Activated T-cell treated with anti-CD3 and anti-CD28 coated beads, Interleukin-2, amount 50 U/mL, for 4 hours (primary cell): ENCODE measurements around the gene CLTB. TPM values are rescaled to one million over a fixed set of nuclear protein-coding genes. Genes with fewer than 3 reads are reported as not detected.

Source experiments
- ATAC-seq, 2 donors: fragments of 200-7000 bp; cut with Tn5 transposase; one replicate each; pipeline ENCODE4 v1.10.0; 2021
- DNase-seq: peaks from one replicate; pipeline ENCODE4 v3.0.0-alpha.2; 2020
- H3K27me3 Mint-ChIP-seq: one replicate; pipeline ENCODE4 v1.8.0; 2021; ENCODE audit warnings: low read depth, mixed read lengths
- H3K36me3 Mint-ChIP-seq: one replicate; pipeline ENCODE4 v1.8.0; 2022; ENCODE audit warnings: mixed read lengths; ENCODE audit not compliant: insufficient read depth
- H3K4me1 Mint-ChIP-seq: one replicate; pipeline ENCODE4 v1.8.0; 2021; ENCODE audit warnings: low read depth, mixed read lengths
- H3K4me3 Mint-ChIP-seq: one replicate; pipeline ENCODE4 v1.8.0; 2021; ENCODE audit warnings: mild to moderate bottlenecking, moderate library complexity, mixed read lengths
- H3K9me3 Mint-ChIP-seq: one replicate; pipeline ENCODE4 v1.8.0; 2021; ENCODE audit warnings: mixed read lengths
- total RNA-seq, 3 donors: library from RNA; stranded (reverse); gene quantifications; one replicate each; pipeline ENCODE4 v1.2.1, GENCODE V29; 2021

CLTB gene
- total RNA-seq, 3 donors from 2014 or later, result 121 to 133 (median 123) TPM

DNA sequence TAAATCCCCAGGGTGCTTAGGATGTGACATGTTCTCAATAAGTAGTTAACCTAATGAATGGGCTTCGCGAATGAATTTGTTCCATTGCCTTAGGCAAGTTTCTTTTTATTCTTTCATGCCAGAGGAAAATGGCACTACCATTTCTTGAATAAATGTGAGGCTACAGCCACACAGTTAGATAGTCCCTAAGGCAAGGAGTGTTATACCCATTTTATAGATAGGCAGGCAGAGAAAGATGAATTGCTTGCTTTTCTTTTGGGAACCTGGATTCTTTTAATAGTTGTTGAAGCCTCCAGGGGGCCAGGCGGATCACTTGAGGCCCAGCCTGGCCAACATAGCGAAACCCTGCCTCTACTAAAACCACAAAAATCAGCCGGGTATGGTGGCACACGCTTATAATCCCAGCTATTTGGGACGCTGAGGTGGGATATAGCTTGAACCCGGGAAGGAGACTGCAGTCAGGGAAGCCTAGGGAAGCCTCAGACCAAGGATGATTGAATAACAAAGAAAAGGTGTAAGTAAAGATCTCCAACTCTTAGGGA lies 28.9 kb downstream of the CLTB start:
- Mint-ChIP-seq H3K4me3 (peak overlapping the region; percentile 100), H3K4me1 (peaks cover 31% of the 10 kb centered on the region), H3K27me3 (no peaks in the 10 kb centered on the region), H3K36me3 (peaks cover 40% of the 10 kb centered on the region), H3K9me3 (no peaks in the 10 kb centered on the region)
- ATAC-seq (no peak), DNase-seq (no peak)

DNA sequence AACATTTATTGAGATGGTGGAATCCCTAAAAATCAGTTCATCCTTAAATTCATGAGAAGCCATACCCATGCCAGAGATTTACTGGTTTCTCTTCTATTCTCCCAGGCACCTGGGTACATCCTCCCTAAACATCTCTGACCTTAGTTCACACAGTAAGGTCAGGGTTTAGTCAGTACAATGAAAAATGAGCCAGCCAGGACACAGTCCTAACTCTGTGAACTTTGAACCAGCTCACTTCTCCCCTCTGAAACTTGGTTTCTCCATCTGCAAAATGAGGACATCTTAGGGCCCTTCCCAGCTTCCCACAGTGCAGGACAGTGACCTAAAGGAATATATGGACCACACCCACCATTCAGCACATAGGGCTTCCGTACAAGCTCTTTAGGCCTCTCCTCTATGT lies 29.8 kb downstream of the CLTB start:
- ATAC-seq, result no peak
- Mint-ChIP-seq H3K36me3 (peaks cover 43% of the 10 kb centered on the region), H3K27me3 (no peaks in the 10 kb centered on the region), H3K4me1 (peaks cover 31% of the 10 kb centered on the region), H3K9me3 (no peaks in the 10 kb centered on the region), H3K4me3 (peak overlapping the region; percentile 100)
- no peak for DNase-seq

DNA sequence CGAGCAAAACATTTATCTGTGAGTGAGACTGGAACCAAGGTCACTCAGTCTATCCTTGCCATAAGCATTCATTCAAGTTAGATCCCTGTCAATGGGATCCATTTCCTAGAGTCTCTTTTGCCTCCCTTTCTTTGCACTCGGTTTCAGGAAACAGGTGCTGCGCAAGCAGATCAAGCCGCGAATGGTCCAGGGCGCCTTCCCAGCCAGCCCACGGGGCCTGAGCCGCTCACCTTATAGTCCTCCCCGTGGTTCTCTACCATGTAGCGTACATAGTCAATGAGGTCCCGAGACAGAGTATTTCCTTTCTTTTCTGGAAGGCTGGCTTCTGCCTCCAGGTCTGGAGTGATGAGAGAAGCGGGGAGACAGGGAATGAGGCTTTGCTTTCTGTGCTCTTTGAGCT lies 31.3 kb downstream of the CLTB start:
- Mint-ChIP-seq H3K4me3 (peak overlapping the region; percentile 42), H3K27me3 (no peaks in the 10 kb centered on the region), H3K36me3 (peaks cover 47% of the 10 kb centered on the region), H3K4me1 (peaks cover 31% of the 10 kb centered on the region), H3K9me3 (no peaks in the 10 kb centered on the region)
- no peak for DNase-seq
- no peak for ATAC-seq

DNA sequence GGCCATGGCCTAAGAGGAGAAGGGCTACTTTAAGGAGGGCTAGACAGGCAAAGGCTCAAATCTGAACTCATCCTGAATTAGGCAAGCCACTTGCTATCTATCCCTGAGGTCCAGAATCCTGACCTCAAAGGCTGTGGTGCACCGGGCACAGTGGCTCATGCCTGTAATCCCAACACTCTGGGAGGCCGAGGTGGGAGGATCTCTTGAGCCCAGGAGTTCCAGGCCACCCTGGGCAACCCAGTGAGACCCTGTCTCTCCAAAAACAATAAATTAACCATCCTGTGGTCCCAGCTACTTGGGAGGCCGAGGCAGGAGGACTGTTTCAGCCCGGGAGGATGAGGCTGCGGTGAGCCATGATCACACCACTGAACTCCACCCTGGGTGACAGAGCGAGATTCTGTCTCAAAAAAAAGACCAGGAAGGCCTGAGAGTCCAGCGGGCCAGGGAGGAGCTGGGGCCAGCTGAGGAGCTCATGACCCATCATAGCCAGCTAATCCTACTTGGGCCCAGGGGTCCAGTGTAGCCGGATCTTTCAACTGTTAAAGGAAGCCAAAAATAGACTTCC lies 31.9 kb downstream of the CLTB start:
- Mint-ChIP-seq H3K36me3 (peaks cover 52% of the 10 kb centered on the region), H3K4me3 (no peak overlapping the region), H3K4me1 (peaks cover 30% of the 10 kb centered on the region), H3K9me3 (no peaks in the 10 kb centered on the region), H3K27me3 (no peaks in the 10 kb centered on the region)
- ATAC-seq, result no peak
- no peak for DNase-seq

DNA sequence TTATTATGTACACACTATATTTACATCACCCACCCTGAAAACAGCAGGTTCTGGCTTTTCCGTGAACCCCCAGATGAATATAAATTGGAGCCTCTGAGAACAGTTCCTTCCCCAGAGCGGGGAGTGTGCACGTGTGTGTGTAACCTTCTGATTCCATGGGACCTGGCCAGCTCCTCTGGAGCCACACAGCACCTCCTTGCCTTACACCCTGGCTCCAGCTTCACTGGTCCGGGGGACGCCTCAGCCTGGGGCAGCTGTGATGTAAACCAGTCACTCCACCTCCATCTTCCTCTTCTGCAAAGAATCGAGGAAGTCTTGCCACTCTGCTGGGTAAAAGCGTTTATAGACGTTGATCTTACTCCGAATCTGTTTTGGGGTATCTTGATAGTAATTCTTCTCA lies 32.4 kb downstream of the CLTB start:
- H3K4me3 Mint-ChIP-seq, result no peak overlapping the region
- H3K27me3 Mint-ChIP-seq, result no peaks in the 10 kb centered on the region
- H3K9me3 Mint-ChIP-seq, result no peaks in the 10 kb centered on the region
- ATAC-seq, result no peak
- DNase-seq, result no peak
- peaks cover 30% of the 10 kb centered on the region for H3K4me1 Mint-ChIP-seq
- peaks cover 53% of the 10 kb centered on the region for H3K36me3 Mint-ChIP-seq

DNA sequence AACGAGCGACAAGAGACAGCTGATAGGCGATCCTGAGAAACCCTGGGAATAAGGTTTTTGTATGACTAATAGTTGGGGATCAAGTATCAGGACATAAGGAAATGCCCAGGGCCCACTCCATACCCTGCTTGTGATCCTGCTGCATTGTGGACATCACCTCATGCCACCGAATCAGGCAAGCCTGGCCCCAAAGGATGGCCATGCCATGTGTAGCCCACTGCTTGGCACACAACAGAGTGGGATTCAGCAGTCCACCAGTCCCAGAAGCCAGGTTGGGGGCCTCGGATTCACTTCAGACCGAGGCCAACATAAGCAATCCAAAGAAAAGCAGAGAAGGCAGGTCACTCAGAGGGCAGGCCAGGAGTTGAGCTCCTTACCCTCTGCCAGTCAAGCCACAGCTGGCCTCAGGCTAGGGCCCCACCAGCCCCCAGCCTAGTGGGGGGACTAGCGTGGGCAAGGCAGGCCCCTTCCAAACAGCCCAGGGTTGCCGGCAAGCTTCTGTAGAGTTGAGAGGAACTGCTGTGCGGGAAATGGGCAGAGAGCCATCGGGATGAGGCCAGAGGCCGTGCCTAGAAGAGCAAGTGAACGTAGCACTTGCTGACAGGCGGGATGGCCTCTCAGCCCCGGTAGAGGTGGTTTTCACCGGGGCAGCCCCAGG lies 33.0 kb downstream of the CLTB start:
- no peak for ATAC-seq
- Mint-ChIP-seq H3K27me3 (no peaks in the 10 kb centered on the region), H3K4me1 (peaks cover 30% of the 10 kb centered on the region), H3K4me3 (no peak overlapping the region), H3K9me3 (no peaks in the 10 kb centered on the region), H3K36me3 (peaks cover 53% of the 10 kb centered on the region)
- no peak for DNase-seq

DNA sequence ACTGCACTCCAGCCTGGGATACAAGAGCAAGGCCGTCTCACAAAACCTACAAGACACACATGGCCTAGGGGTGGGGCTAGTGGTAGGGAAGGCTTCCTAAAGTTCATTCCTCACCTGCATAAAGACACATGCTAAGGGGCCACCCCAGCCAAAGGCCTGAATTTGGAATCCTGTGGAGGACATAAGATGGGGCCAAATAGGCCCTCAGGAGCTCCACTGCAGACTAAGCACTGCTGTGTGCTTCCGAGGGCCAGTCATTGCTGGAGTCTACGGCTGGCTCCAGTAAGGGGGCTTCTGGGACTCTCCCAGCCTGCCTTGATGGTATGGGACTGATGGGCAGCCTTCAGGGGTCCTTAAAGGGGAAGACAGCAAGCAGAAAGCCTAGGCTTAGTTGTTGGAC lies 33.6 kb downstream of the CLTB start:
- Mint-ChIP-seq H3K4me1 (peaks cover 27% of the 10 kb centered on the region), H3K36me3 (peaks cover 53% of the 10 kb centered on the region), H3K27me3 (no peaks in the 10 kb centered on the region), H3K4me3 (no peak overlapping the region), H3K9me3 (no peaks in the 10 kb centered on the region)
- DNase-seq (no peak), ATAC-seq (no peak)

DNA sequence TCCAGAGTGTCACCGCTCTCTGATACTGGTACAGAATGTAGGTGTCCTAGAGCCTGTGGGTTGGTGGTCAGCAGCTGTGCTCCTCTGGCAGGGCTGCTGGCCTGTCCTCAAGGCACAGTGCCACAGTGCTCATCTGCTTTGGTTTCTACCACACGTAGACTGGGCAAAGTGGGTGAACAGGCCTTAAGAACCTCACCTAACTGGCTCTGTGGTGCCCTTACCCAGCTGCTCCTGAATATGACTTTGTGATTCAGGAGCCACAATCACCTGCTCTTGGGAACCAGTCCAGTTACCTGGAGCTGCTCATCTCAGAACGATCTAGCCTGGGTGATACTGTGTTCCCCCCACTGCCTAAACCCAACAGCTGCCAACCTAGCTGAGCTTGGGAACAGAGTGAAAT lies 34.4 kb downstream of the CLTB start:
- DNase-seq, result no peak
- H3K4me3 Mint-ChIP-seq, result no peak overlapping the region
- peaks cover 21% of the 10 kb centered on the region for H3K4me1 Mint-ChIP-seq
- no peaks in the 10 kb centered on the region for H3K27me3 Mint-ChIP-seq
- no peaks in the 10 kb centered on the region for H3K9me3 Mint-ChIP-seq
- H3K36me3 Mint-ChIP-seq, result peaks cover 48% of the 10 kb centered on the region
- no peak for ATAC-seq

DNA sequence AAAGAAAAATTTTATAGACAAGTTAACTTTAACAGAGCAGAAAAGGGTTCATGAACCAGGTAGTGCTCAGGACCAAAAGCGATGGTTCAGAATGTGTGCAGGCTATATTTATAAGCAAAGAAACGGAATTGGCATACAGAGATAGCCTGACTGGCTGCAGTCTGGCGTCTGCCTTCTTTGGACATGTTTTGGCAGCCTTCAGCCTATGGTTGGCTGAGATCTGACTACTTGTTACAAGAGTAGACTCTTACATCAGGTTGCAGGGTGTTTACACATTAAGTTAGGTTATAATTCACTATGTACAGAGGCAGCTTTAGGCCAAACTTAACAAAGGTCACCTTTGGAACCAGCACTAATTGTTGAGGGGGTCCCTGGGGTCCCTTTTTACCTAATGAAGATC lies 34.9 kb downstream of the CLTB start:
- Mint-ChIP-seq H3K9me3 (no peaks in the 10 kb centered on the region), H3K4me3 (no peak overlapping the region), H3K36me3 (peaks cover 43% of the 10 kb centered on the region), H3K27me3 (no peaks in the 10 kb centered on the region), H3K4me1 (peaks cover 16% of the 10 kb centered on the region)
- DNase-seq, result no peak
- no peak for ATAC-seq

DNA sequence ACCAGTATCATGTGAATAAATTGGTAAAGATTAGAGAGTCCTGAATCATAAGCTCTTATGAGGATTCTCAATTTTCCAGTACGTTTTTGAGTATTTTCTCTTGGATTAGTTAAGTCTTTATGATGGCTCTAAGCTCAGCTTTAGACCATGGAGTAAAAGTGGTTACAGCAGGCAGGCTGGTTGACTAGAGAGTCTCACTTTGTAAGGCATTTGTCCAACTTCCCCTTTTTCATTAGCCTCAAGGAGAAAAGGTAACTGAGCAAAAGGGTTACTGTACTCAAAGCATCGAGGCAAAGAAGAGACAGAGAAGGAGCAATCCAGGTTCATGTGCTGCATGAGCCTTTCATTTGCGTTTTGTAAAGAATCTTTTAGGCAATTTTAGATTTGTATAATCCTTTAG lies 36.5 kb downstream of the CLTB start:
- Mint-ChIP-seq H3K27me3 (no peaks in the 10 kb centered on the region), H3K9me3 (no peaks in the 10 kb centered on the region), H3K36me3 (peaks cover 36% of the 10 kb centered on the region), H3K4me3 (no peak overlapping the region), H3K4me1 (peaks cover 2% of the 10 kb centered on the region)
- DNase-seq (no peak), ATAC-seq (no peak)

DNA sequence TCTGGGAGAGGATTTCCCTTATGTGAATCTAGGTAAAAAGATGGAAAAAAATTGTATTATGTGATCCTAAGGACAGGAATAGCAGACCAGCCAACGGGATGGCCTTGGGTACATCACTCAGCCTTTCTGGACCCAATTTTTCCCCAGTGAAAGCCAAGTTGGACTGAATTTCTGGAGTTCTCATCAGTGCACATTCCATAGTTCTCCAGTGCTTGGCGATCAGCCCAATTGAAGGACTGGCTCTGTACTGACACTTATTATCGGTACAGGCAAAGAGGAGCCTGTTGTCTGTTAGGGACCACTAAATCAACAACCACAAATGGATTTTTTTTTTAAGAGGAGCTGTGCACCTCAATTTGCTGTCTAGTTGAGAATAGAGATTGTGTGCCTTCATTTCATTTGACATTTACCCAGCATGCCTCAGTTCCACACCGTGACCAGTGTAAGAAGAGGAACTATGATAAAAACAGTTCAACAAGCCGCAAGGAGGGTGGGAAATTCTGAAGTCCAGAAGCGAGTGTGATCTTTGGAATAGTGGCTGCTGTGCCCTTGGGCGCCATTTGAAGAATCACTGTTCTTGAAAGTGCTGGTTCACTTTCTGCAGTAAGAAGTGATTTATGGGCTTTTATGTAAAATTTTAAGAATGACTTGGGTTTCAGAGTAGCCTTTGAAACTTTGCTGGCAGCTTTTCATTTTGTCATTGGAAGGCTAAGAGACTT lies 43.1 kb downstream of the CLTB start:
- no peak overlapping the region for H3K4me3 Mint-ChIP-seq
- DNase-seq (no peak), ATAC-seq (no peak)
- peaks cover 14% of the 10 kb centered on the region for H3K36me3 Mint-ChIP-seq
- H3K27me3 Mint-ChIP-seq, result no peaks in the 10 kb centered on the region
- no peaks in the 10 kb centered on the region for H3K4me1 Mint-ChIP-seq
- H3K9me3 Mint-ChIP-seq, result no peaks in the 10 kb centered on the region

DNA sequence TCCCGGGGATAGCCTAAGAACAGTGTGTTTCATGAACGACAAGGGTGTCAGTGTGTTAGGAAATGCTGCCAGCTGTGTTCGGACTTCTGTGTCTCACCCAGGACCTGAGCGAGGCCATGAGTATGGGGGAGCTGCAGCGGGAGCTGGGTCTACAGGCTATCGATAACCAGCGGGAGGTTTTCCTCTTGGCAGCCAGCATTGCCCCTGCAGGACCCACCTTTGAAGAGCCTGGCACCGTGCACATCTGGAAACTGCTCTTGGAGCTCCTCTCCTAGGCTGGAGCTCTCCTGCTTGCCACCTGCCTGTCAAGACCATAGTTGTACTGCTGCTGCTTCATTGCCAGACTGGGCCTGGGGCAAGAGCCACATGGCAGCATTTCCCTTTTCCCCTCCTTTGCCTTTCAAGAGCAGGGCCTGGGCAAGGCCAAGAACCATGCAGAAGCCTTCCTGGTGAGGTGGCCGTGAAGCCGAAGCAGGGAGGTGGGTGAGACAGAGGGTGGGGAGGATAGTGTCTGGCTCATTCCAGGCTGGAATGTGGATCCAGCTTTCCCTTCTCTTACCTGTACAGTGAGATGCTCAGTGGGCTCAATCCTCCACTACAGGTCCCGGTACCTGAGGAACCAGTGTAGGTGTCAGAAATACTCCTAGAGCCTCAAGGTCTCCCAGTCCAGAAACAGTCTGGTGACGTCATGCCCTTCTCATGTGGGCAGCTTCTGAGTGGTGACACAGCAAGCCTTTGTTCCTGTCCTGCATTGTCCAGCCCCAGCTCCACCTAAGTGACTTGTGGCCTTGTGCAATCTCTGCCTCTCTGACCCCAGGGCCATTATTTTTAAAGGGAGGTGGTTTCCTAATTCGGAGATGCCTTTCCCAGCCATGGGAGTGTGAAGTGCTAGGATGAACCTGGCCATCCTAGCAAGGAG lies 44.5 kb downstream of the CLTB start:
- Mint-ChIP-seq H3K4me3 (no peak overlapping the region), H3K9me3 (no peaks in the 10 kb centered on the region)

DNA sequence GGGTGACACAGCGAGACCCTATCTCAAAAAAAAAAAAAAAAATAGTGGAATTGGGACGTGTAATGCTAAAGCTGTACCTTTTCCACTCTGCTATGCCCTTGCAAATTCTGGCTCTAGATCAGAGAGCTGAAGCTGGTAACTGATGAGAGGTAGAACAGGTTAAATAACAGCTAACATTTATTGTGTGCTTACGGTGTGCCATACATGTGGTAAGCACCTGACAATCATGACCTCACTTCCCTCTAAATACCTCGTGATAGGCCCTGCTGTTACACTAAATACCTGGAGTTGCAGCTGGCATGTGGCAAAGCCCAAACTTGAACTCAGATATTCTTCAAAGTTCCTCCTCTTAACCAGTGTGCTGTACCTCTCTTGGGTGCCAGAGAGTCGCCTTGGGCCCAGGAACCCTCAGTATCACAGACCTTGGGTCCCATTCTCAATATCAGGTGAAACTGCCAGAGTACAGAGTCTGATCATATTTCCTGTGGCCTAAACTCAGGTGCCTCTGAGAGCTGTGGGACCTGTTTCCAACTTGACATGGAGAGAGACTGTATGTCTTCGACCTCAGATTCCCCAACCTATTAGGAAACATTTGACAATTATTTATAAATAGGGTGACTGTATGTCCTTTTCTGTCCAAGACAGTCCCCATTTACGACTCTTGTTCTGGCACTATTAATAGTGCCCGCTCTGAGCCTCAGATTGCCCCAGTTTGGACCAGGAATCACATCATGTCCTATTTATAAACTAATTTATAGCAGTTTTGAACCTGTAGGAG lies 46.2 kb downstream of the CLTB start:
- DNase-seq, result no peak
- no peak for ATAC-seq
- Mint-ChIP-seq H3K4me1 (peaks cover 8% of the 10 kb centered on the region), H3K4me3 (no peak overlapping the region), H3K36me3 (peaks cover 21% of the 10 kb centered on the region), H3K27me3 (no peaks in the 10 kb centered on the region), H3K9me3 (no peaks in the 10 kb centered on the region)

More for the DNA sequence above, 44.5 kb downstream of the CLTB start:
- H3K36me3 Mint-ChIP-seq, result peaks cover 23% of the 10 kb centered on the region
- DNase-seq (no peak), ATAC-seq (no peak)
- H3K4me1 Mint-ChIP-seq, result peaks cover 4% of the 10 kb centered on the region
- H3K27me3 Mint-ChIP-seq, result no peaks in the 10 kb centered on the region
